ENCODE results near the gene PSMG3. TPM values are rescaled to one million over a fixed set of nuclear protein-coding genes. Genes with fewer than 3 reads are reported as not detected.
A peak's percentile ranks its signal among the peaks of the same experiment; 100 is the strongest.

PSMG3 gene
- total RNA-seq, 3 donors from 2014 or later (not counting 1 experiment from before 2014, with no cell fraction given) = 19.0 to 21.4 (median 20.5) TPM

DNA sequence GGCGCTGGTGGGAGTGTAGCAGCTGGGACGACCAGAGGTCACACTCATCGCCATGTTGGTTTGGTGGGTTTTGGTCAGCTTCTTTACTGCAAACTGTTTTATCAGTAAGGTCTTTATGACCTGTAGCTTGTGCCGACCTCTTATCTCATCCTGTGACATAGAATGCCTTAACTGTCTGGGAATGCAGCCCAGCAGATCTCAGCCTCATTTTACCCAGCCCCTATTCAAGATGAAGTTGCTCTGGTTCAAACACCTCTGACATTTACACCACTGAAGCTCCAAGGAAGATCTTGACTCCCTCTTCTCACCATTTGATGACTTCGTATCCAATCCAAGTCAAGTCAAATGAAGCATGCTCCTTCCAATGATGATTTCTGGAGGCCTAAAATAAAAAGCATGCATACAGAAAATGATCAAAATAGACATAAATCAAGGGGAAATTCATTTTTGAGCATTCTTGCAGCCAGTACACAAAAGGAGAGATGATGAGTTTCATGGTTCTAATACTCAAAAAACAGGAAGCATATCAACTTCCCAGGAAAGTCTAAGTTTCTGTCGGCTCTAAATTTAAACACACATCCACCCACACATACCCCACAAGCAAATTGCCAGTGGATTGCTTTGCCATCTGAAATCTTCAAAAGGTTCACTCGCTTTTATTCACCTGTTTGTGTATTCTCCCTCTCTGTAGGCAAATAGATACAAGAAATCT lies 2.4 kb upstream of the PSMG3 start:
- H3K4me1 Mint-ChIP-seq = peaks cover 17 to 20% of the 10 kb centered on the region in 2 donors
- intact Hi-C loops (cut with micrococcal nuclease) = loop anchor here (10.0 kb wide), 1 partner anchor 673 kb away; the partner anchor contains the start of genes MRM2 and NUDT1
- H3K4me1 ChIP-seq (ENCODE audit: control insufficient read depth, insufficient read depth, low read length) = peaks cover 25% of the 10 kb centered on the region
- H3K9me3 ChIP-seq (ENCODE audit: control insufficient read depth, insufficient read depth, low read length) = no peaks in the 10 kb centered on the region
- no peaks in the 10 kb centered on the region for H3K9me3 Mint-ChIP-seq
- ATAC-seq (no peak), DNase-seq (no peak)
- H3K4me3 Mint-ChIP-seq = peak overlapping the region; percentile 5
- H3K4me3 ChIP-seq (ENCODE audit: low read length) = no peak overlapping the region
- peak overlapping the region in 1 of 2 donors; percentile 7 for H3K27ac Mint-ChIP-seq
- 83% methylated on average over 7 of the region's 7 CpGs for WGBS (ENCODE audit: insufficient coverage)
- no peak for TF ChIP-seq CTCF (IDR thresholded peaks at IDR 0.05)
- H3K27me3 Mint-ChIP-seq (ENCODE audit: low read depth in 2 of 2) = no peaks in the 10 kb centered on the region
- no peaks in the 10 kb centered on the region for H3K27me3 ChIP-seq (ENCODE audit: control insufficient read depth, insufficient read depth, low read length)
- H3K36me3 Mint-ChIP-seq = no peaks in the 10 kb centered on the region
- H3K27ac ChIP-seq (ENCODE audit: low read length) = no peak overlapping the region
- H3K36me3 ChIP-seq (ENCODE audit: control insufficient read depth, insufficient read depth, low read length) = peaks cover 6% of the 10 kb centered on the region

DNA sequence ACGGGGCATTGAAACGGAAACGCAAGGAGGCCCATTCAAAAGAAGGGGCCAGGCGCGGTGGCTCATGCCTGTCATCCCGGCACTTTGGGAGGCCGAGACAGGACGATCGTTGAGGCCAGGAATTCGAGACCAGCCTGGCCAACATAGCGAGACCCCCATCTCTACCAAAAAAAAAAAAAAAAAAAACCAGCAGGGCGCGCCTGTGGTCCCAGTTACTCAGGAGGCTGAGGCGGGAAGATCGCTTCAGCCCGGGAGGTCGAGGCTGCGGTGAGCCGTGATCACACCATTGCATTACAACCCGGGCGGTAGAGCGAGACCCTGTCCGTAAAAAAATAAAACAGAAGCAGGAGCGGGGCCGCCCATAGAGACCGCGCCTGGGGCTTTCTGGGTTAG lies 396 bp downstream of the PSMG3 start:
- H3K9me3 ChIP-seq (ENCODE audit: control insufficient read depth, insufficient read depth, low read length) = no peaks in the 10 kb centered on the region
- no peaks in the 10 kb centered on the region for H3K27me3 ChIP-seq (ENCODE audit: control insufficient read depth, insufficient read depth, low read length)
- TF ChIP-seq CTCF (IDR thresholded peaks at IDR 0.05) = no peak
- DNase-seq = no peak
- peak overlapping the region; percentile 71 for H3K4me3 ChIP-seq (ENCODE audit: low read length)
- intact Hi-C loops (cut with micrococcal nuclease) = loop anchor here (1.0 kb wide), 1 partner anchor 37 kb away; no protein-coding TSS in a partner anchor
- H3K4me1 Mint-ChIP-seq = peaks cover 17 to 20% of the 10 kb centered on the region in 2 donors
- peaks cover 25% of the 10 kb centered on the region for H3K4me1 ChIP-seq (ENCODE audit: control insufficient read depth, insufficient read depth, low read length)
- WGBS (ENCODE audit: insufficient coverage) = 20% methylated on average over 27 of the region's 27 CpGs
- peak overlapping the region; percentile 85 to 88 for H3K27ac Mint-ChIP-seq
- H3K9me3 Mint-ChIP-seq = no peaks in the 10 kb centered on the region
- H3K36me3 ChIP-seq (ENCODE audit: control insufficient read depth, insufficient read depth, low read length) = peaks cover 13% of the 10 kb centered on the region
- no peaks in the 10 kb centered on the region for H3K27me3 Mint-ChIP-seq (ENCODE audit: low read depth in 2 of 2)
- no peaks in the 10 kb centered on the region for H3K36me3 Mint-ChIP-seq
- peak overlapping the region; percentile 85 for H3K4me3 Mint-ChIP-seq
- peak overlapping the region; percentile 85 for H3K27ac ChIP-seq (ENCODE audit: low read length)
- peak in 1 of 3 donors; percentile 51 for ATAC-seq

GRCh38 chr7:1569016-1569415 lies 816 bp downstream of the PSMG3 start:
- no peaks in the 10 kb centered on the region for H3K9me3 ChIP-seq (ENCODE audit: control insufficient read depth, insufficient read depth, low read length)
- Mint-ChIP-seq H3K9me3 (no peaks in the 10 kb centered on the region), H3K36me3 (no peaks in the 10 kb centered on the region), H3K4me1 (peaks cover 17 to 20% of the 10 kb centered on the region in 2 donors), H3K27ac (peak overlapping the region; percentile 85 to 88), H3K4me3 (peak overlapping the region; percentile 85), H3K27me3 (ENCODE audit: low read depth in 2 of 2) (no peaks in the 10 kb centered on the region)
- H3K4me3 ChIP-seq (ENCODE audit: low read length) = peak overlapping the region; percentile 71
- H3K27ac ChIP-seq (ENCODE audit: low read length) = peak overlapping the region; percentile 85
- H3K27me3 ChIP-seq (ENCODE audit: control insufficient read depth, insufficient read depth, low read length) = no peaks in the 10 kb centered on the region
- peaks cover 25% of the 10 kb centered on the region for H3K4me1 ChIP-seq (ENCODE audit: control insufficient read depth, insufficient read depth, low read length)
- TF ChIP-seq CTCF (IDR thresholded peaks at IDR 0.05) = no peak
- ATAC-seq (no peak), DNase-seq (peak in 1 of 2 donors; percentile 64)
- WGBS (ENCODE audit: insufficient coverage) = 43% methylated on average over 13 of the region's 13 CpGs
- H3K36me3 ChIP-seq (ENCODE audit: control insufficient read depth, insufficient read depth, low read length) = peaks cover 13% of the 10 kb centered on the region
- intact Hi-C loops (cut with micrococcal nuclease) = loop anchor here (1.0 kb wide), 1 partner anchor 37 kb away; no protein-coding TSS in a partner anchor
